K562 (cell line): ENCODE results near the gene CHERP. TPM values are rescaled to one million over a fixed set of nuclear protein-coding genes. Genes with fewer than 3 reads are reported as not detected.

Source experiments
- ARID3B ChIP-seq: fragments of 250-450 bp; sonication (Bioruptor Pico); IDR thresholded peaks from 2 replicates; pipeline ENCODE4 v1.4.0; 2020; ENCODE audit warnings: borderline replicate concordance
- ARNT ChIP-seq, 2 experiments: fragments of 450-650 bp; IDR thresholded peaks; 2 replicates each; pipeline ENCODE4 v1.6.1; 2016; ENCODE audit warnings: mild to moderate bottlenecking in 1 of 2
- DPF2 ChIP-seq: fragments of 450-650 bp; IDR thresholded peaks from 2 replicates; pipeline ENCODE4 v1.6.1; 2016
- E2F6 ChIP-seq, 2 experiments: IDR thresholded peaks; 2 replicates each; pipeline ENCODE4 v1.6.1; 2011; ENCODE audit warnings: borderline replicate concordance in 1 of 2, control low read depth in 1 of 2, low read depth in 1 of 2, low read length in 1 of 2, mild to moderate bottlenecking in 1 of 2, mixed read lengths in 1 of 2, moderate library complexity in 1 of 2; ENCODE audit not compliant: insufficient read depth in 1 of 2, insufficient read length in 1 of 2, poor library complexity in 1 of 2, severe bottlenecking in 1 of 2; ENCODE audit errors: extremely low read depth in 1 of 2
- ESRRA ChIP-seq: fragments of 450-650 bp; IDR thresholded peaks from 2 replicates; pipeline ENCODE4 v1.6.1; 2014; ENCODE audit warnings: low read depth, mild to moderate bottlenecking, moderate library complexity, borderline replicate concordance
- FUS ChIP-seq: fragments of 200-400 bp; formaldehyde crosslinking; optimal IDR thresholded peaks from 2 replicates; pipeline ENCODE3; 2017; ENCODE audit warnings: low read depth, low read length
- GATAD2B ChIP-seq: fragments of 450-650 bp; IDR thresholded peaks from 2 replicates; pipeline ENCODE4 v1.6.1; 2017; ENCODE audit warnings: mild to moderate bottlenecking, borderline replicate concordance
- JUN ChIP-seq, 2 experiments: sonication (generic) in 1 of 2; formaldehyde crosslinking in 1 of 2; IDR thresholded peaks; 2 replicates each; pipeline versions ENCODE4 v1.6.1 to v1.8.0; 2012 to 2022; ENCODE audit warnings: borderline replicate concordance in 2 of 2, mild to moderate bottlenecking in 2 of 2, improper control_type of control experiment in 1 of 2, low read depth in 1 of 2, low read length in 1 of 2, missing genetic modification reagents in 1 of 2
- NCOA2 ChIP-seq, 2 experiments: fragments of 450-650 bp; IDR thresholded peaks; 2 replicates each; pipeline ENCODE4 v1.6.1; 2018; ENCODE audit warnings: mild to moderate bottlenecking in 2 of 2, moderate library complexity in 1 of 2; ENCODE audit not compliant: partially characterized antibody in 2 of 2
- PATZ1 ChIP-seq: fragments of 250-450 bp; sonication (Bioruptor Pico); IDR thresholded peaks from 2 replicates; pipeline ENCODE4 v1.5.0; 2020; ENCODE audit warnings: mild to moderate bottlenecking, borderline replicate concordance
- PHTF2 ChIP-seq: fragments of 250-450 bp; sonication (Bioruptor Pico); IDR thresholded peaks from 2 replicates; pipeline ENCODE4 v1.5.0; 2021; ENCODE audit warnings: mild to moderate bottlenecking
- PKNOX1 ChIP-seq: fragments of 450-650 bp; IDR thresholded peaks from 2 replicates; pipeline ENCODE4 v1.6.1; 2016
- SFPQ ChIP-seq: fragments of 200-400 bp; formaldehyde crosslinking; IDR thresholded peaks from 2 replicates; pipeline ENCODE4 v1.6.1; 2017; ENCODE audit warnings: mild to moderate bottlenecking, low read depth, low read length, moderate library complexity
- SMAD4 ChIP-seq: fragments of 250-450 bp; sonication (Bioruptor Pico); conservative IDR thresholded peaks from 2 replicates; pipeline ENCODE4 v1.8.0; 2021; ENCODE audit warnings: inconsistent platforms, mild to moderate bottlenecking, moderate library complexity
- XRCC3 ChIP-seq: fragments of 450-650 bp; IDR thresholded peaks from 2 replicates; pipeline ENCODE4 v1.6.1; 2017; ENCODE audit warnings: mild to moderate bottlenecking, moderate library complexity
- ZBTB7A ChIP-seq: IDR thresholded peaks from 2 replicates; pipeline ENCODE4 v1.6.1; 2011; ENCODE audit warnings: low read depth, mild to moderate bottlenecking, low read length, moderate library complexity, borderline replicate concordance; ENCODE audit not compliant: control insufficient read depth
- ZFP36 ChIP-seq: fragments of 150-350 bp; IDR thresholded peaks from 2 replicates; pipeline ENCODE4 v1.6.1; 2018; ENCODE audit warnings: low read length, low read depth; ENCODE audit not compliant: partially characterized antibody
- ZKSCAN8 ChIP-seq: fragments of 200-800 bp; sonication (Bioruptor generic); IDR thresholded peaks from 2 replicates; pipeline ENCODE4 v1.6.1; 2016; ENCODE audit warnings: missing genetic modification characterization, missing compliant biosample characterization
- ZNF239 ChIP-seq: fragments of 250-450 bp; sonication (Bioruptor Pico); IDR thresholded peaks from 2 replicates; pipeline ENCODE4 v1.4.0; 2020; ENCODE audit warnings: mild to moderate bottlenecking
- polyA plus RNA-seq, 8 experiments: library from polyadenylated mRNA; depleted of rRNA in 4 of 8; stranded (reverse) in 5 of 8; unstranded in 3 of 8; fragments of >200 nt; fragmentation: Nextera tagmentation in 2 of 8; fragmentation: Illumina TruSeq in 1 of 8; extraction: Ambion mirVana in 2 of 8; extraction: Trizol in 1 of 8; gene quantifications; 2 replicates each; pipeline versions ENCODE4 v1.2.1 to v1.2.3, GENCODE V29; 2011 to 2014; ENCODE audit warnings: inconsistent platforms in 1 of 8, missing spikeins in 1 of 8
- total RNA-seq, 7 experiments: library from RNA; depleted of rRNA in 6 of 7; stranded (reverse); fragments of >200 nt in 6 of 7; fragmentation: Illumina TruSeq in 2 of 7; extraction: Trizol in 2 of 7; gene quantifications; 2 replicates each; pipeline versions ENCODE4 v1.2.1 to v1.2.3, GENCODE V29; 2011 to 2021; ENCODE audit warnings: low replicate concordance in 1 of 7

Gene CHERP
- total and polyA plus RNA-seq, 9 of the 15 experiments (the other 6 are each of a cell fraction or from before 2014, with no cell fraction given) = 0.60 to 85.1 (median 7.8) TPM

GRCh38 chr19:16495982-16496612 is 46.1 kb downstream of the CHERP start, which contains the start of the genes C19orf44 and CALR3 (continued):
- no peak for TF ChIP-seq ARID3B
- no peak for TF ChIP-seq GATAD2B
- TF ChIP-seq ARNT (IDR thresholded peaks at IDR 0.05) = peak in 1 of 2 experiments; percentile 61; a peak in 1 of 4 replicates
- no peak for TF ChIP-seq SMAD4 (CRISPR knock-in tag)
- no peak for TF ChIP-seq NCOA2 (IDR thresholded peaks at IDR 0.05; ENCODE audit: partially characterized antibody in 2 of 2)
- TF ChIP-seq FUS = no peak
- TF ChIP-seq ZFP36 = no peak
- TF ChIP-seq PHTF2 = no peak
- TF ChIP-seq JUN (IDR thresholded peaks at IDR 0.05; ENCODE audit: borderline replicate concordance, low read depth, low read length) = peak; percentile 35; the same call in 1 of the 2 replicates
- no peak for TF ChIP-seq JUN (CRISPR knock-in tag; IDR thresholded peaks at IDR 0.05; ENCODE audit: borderline replicate concordance)
- no peak for TF ChIP-seq DPF2
- no peak for TF ChIP-seq SFPQ
- TF ChIP-seq ZBTB7A = peak; percentile 16; the same call in 1 of the 2 replicates
- peak; percentile 94 for TF ChIP-seq PKNOX1
- no peak for TF ChIP-seq XRCC3
- TF ChIP-seq ZKSCAN8 (CRISPR knock-in tag) = no peak
- peak; percentile 68 for TF ChIP-seq ESRRA
- peak; percentile 45 to 75 for TF ChIP-seq E2F6 (IDR thresholded peaks at IDR 0.05; ENCODE audit: borderline replicate concordance in 1 of 2, extremely low read depth in 1 of 2, insufficient read depth in 1 of 2, insufficient read length in 1 of 2, low read depth in 1 of 2, low read length in 1 of 2, poor library complexity in 1 of 2, severe bottlenecking in 1 of 2)
- no peak for TF ChIP-seq PATZ1
- TF ChIP-seq ZNF239 = no peak
